ACC112 (cell line): ENCODE results near the gene CCPG1.

ENCODE experiments used
- H2AFZ ChIP-seq: fragments of 200-600 bp; sonication (generic); one replicate; pipeline ENCODE4 v1.6.0; 2017; ENCODE audit warnings: antibody characterized with exemption, low read length; ENCODE audit not compliant: unreplicated experiment
- H3K27ac ChIP-seq: fragments of 200-600 bp; sonication (generic); 2 replicates; pipeline ENCODE4 v1.5.1; 2014; ENCODE audit warnings: low read depth, mild to moderate bottlenecking, antibody characterized with exemption, low read length, moderate library complexity
- H3K27me3 ChIP-seq: fragments of 200-600 bp; sonication (generic); 2 replicates; pipeline ENCODE4 v1.6.1; 2014; ENCODE audit warnings: mild to moderate bottlenecking, antibody characterized with exemption, low read length, moderate library complexity, mixed read lengths; ENCODE audit not compliant: insufficient read depth
- H3K36me3 ChIP-seq: fragments of 200-600 bp; sonication (generic); 2 replicates; pipeline ENCODE4 v1.6.1; 2016; ENCODE audit warnings: mild to moderate bottlenecking, antibody characterized with exemption, low read length, moderate library complexity, mixed read lengths; ENCODE audit not compliant: insufficient read depth
- H3K4me1 ChIP-seq: fragments of 200-600 bp; sonication (generic); one replicate; pipeline ENCODE4 v1.6.1; 2016; ENCODE audit warnings: low read length, mixed read lengths; ENCODE audit not compliant: insufficient read depth, unreplicated experiment, control insufficient read depth
- H3K4me3 ChIP-seq: fragments of 200-600 bp; sonication (generic); 2 replicates; pipeline ENCODE4 v1.5.1; 2014; ENCODE audit warnings: mild to moderate bottlenecking, low read depth, low read length
- H3K79me2 ChIP-seq: fragments of 200-600 bp; sonication (generic); one replicate; pipeline ENCODE4 v1.6.0; 2016; ENCODE audit warnings: low read length; ENCODE audit not compliant: control insufficient read depth, unreplicated experiment, insufficient read depth

The CCPG1 gene

DNA sequence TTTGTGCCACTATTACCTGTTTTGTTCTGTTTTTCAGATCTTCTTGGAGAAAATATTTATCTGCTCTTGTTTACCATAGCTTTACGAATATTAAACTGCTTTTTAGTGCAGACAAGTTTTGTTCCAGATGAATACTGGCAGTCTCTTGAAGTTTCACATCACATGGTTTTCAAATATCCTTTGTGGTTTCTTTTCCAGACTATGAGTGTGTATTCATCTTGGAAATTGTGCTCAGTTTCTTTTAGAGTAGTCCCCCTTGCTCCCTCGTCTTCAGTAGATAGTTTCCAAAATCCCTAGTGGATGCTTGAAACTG, 88.0 kb downstream of the CCPG1 start:
- Histone ChIP-seq H3K4me1 (no peaks in the 10 kb centered on the region), H3K79me2 (peaks cover 31% of the 10 kb centered on the region), H3K4me3 (peak overlapping the region; percentile 98), H2AFZ (peak overlapping the region; percentile 19), H3K27ac (no peak overlapping the region), H3K27me3 (no peaks in the 10 kb centered on the region), H3K36me3 (no peaks in the 10 kb centered on the region)

DNA sequence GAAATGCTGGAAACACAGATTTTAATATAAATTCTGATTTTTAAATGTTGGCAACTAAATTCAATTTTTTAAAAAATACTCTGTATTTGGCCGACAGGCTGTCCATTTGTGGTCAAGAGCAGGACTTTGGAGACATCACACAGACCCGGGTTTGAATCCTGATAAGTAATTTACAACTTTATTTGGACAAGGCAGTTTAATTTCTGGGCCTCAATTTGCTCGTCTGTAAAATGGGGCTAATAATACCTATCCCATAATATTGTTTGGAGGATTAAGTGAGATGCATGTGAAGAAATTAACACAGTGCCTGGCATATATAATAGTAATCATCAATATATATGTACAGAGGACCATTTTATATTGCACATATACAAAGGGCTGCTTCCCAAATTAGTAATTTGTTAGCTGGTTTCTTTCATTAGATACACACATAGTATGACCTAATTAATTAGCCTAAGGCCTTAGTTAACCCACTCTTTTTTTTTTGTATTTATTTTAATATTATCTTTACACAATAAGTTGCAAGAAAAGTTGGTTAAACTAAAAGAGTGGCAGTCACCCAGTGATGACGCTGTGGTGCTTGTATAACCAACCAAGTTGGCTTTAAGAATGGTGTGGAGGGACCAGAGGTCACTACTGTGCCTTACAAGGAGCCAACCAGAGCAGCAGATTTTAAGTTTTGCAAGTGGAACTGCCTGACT, 88.5 kb downstream of the CCPG1 start:
- H2AFZ ChIP-seq = peak overlapping the region; percentile 100
- H3K4me3 ChIP-seq = peak overlapping the region; percentile 98
- no peaks in the 10 kb centered on the region for H3K4me1 ChIP-seq
- peak overlapping the region; percentile 87; the same call in 1 of the 2 replicates for H3K27ac ChIP-seq
- no peaks in the 10 kb centered on the region for H3K36me3 ChIP-seq
- H3K27me3 ChIP-seq = no peaks in the 10 kb centered on the region
- H3K79me2 ChIP-seq = peaks cover 31% of the 10 kb centered on the region

DNA sequence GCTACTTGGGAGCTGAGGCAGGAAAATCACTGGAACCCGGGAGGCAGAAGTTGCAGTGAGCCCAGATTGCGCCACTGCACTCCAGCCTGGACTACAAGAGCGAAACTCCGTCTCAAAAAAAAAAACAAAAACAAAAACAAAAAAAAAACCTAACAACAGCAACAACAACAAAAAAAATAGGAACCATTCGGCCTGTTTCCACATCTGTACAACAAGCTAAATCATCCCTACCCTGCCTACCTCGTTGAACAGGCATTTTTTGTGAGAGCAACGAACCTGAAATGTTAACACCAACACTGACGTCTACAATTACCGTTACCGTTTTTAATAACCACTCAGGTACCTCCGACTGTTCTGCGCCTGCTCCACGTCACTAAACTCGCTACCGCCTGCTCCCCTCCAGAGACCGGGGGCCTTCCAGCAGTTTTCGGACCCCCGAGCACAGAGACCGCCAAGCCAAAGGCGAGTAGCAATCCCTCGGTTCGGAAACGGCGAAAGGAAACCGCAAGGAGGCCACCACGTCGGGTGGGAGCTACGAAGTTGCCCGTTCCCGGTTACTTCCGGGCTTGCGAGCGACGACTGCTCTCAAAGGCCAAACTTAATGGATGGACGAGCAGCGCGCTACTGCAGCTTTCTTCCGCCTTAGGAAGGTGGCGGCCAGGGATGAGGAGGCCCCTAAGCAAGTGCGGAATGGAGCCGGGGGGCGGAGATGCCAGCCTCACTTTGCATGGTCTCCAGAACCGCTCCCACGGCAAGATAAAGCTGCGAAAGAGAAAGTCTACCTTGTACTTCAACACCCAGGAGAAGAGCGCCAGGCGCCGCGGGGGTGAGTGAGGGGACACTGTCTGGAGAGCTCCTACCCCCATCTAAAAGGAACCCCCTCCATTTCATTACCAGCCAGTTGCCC, 89.3 kb downstream of the CCPG1 start, which contains the start of the genes PIGB and PIGBOS1:
PIGB (plus strand) TSS at position 635 of the 907 bp plus-strand sequence; CDS start at position 664, 29 bp downstream.
PIGBOS1 (minus strand) TSS at position 536 of the 907 bp plus-strand sequence. CDS start 1,331 bp downstream, outside the sequence.
- Histone ChIP-seq H3K27ac (peak within 1 kb of the TSS; percentile 87), H3K4me1 (no peaks in the 10 kb centered on the region), H3K27me3 (no peaks in the 10 kb centered on the region), H3K4me3 (peak within 1 kb of the TSS; percentile 98), H2AFZ (peak within 1 kb of the TSS; percentile 100), H3K36me3 (no peaks in the 10 kb centered on the region), H3K79me2 (peaks cover 35% of the 10 kb centered on the region)
